Activated B cell treated with CpG ODN at 0.5 μM for 24 hours (primary cell): ENCODE results near the gene C1orf56. TPM values are rescaled to one million over a fixed set of nuclear protein-coding genes. Genes with fewer than 3 reads are reported as not detected.
A peak's percentile ranks its signal among the peaks of the same experiment; 100 is the strongest.

ENCODE experiments used
- ATAC-seq: fragments of 200-7000 bp; cut with Tn5 transposase; one replicate; pipeline ENCODE4 v1.10.0; 2021; ENCODE audit warnings: low read depth, mild to moderate bottlenecking, moderate library complexity
- CTCF ChIA-PET: fragments of 350-600 bp; sonication (Branson Sonifier 250); formaldehyde crosslinking; loops from one replicate; lab custom pipeline; 2021; ENCODE audit warnings: antibody characterized with exemption; lab: Charles Lee
- POLR2A ChIA-PET: fragments of 350-600 bp; sonication (Branson Sonifier 250); formaldehyde crosslinking; loops from one replicate; lab custom pipeline; 2021; ENCODE audit warnings: antibody characterized with exemption; lab: Charles Lee
- DNase-seq: peaks from one replicate; pipeline ENCODE4 v3.0.0; 2022
- H3K27ac Mint-ChIP-seq: one replicate; pipeline ENCODE4 v1.8.0; 2020; ENCODE audit warnings: mixed read lengths
- H3K27me3 Mint-ChIP-seq: one replicate; pipeline ENCODE4 v1.8.0; 2021; ENCODE audit warnings: mixed read lengths
- H3K36me3 Mint-ChIP-seq: one replicate; pipeline ENCODE4 v1.8.0; 2021; ENCODE audit warnings: low read depth, mixed read lengths
- H3K4me1 Mint-ChIP-seq: one replicate; pipeline ENCODE4 v1.8.0; 2021; ENCODE audit warnings: mixed read lengths
- H3K4me3 Mint-ChIP-seq: one replicate; pipeline ENCODE4 v1.8.0; 2020; ENCODE audit warnings: mild to moderate bottlenecking, mixed read lengths
- H3K9me3 Mint-ChIP-seq: one replicate; pipeline ENCODE4 v1.8.0; 2020; ENCODE audit warnings: mixed read lengths
- CTCF ChIP-seq: fragments of 200-600 bp; IDR thresholded peaks from one replicate; pipeline ENCODE4 v1.8.0; 2022; ENCODE audit warnings: antibody characterized with exemption, mild to moderate bottlenecking
- intact Hi-C: fragments of 100-400 bp; cut with micrococcal nuclease; formaldehyde crosslinking; loops from one replicate; pipeline ENCODE4 v1.15.1; 2024
- total RNA-seq: library from RNA; stranded (reverse); gene quantifications from 2 replicates; pipeline ENCODE4 v1.2.3, GENCODE V29; 2022

The C1orf56 gene
- total RNA-seq, 1 donor from 2014 or later = 2.5 TPM

- no peak for DNase-seq
- Mint-ChIP-seq H3K4me3 (no peak within 1 kb of the TSS), H3K36me3 (peaks cover 27% of the 10 kb centered on the region), H3K27ac (no peak within 1 kb of the TSS), H3K9me3 (no peaks in the 10 kb centered on the region), H3K27me3 (no peaks in the 10 kb centered on the region), H3K4me1 (no peaks in the 10 kb centered on the region)
- TF ChIP-seq CTCF = no peak
- CTCF ChIA-PET = interaction anchor here (1.6 kb wide), 1 partner anchor 12 kb away, joined by 4 read pairs; no protein-coding TSS in a partner anchor
- intact Hi-C loops = no loop called here
- POLR2A ChIA-PET = no interaction called here
- ATAC-seq = no peak
These were observed 11.2 kb upstream of the C1orf56 start, which contains the start of gene BNIPL for GRCh38 chr1:151036356-151036755. BNIPL (plus strand) TSS chr1:151036586; CDS start chr1:151036726, 140 bp downstream.

GRCh38 chr1:151037032-151037431 lies 10.5 kb upstream of the C1orf56 start:
- Mint-ChIP-seq H3K4me1 (no peaks in the 10 kb centered on the region), H3K4me3 (no peak overlapping the region), H3K36me3 (peaks cover 24% of the 10 kb centered on the region), H3K9me3 (no peaks in the 10 kb centered on the region), H3K27me3 (no peaks in the 10 kb centered on the region), H3K27ac (no peak overlapping the region)
- intact Hi-C loops = no loop called here
- CTCF ChIA-PET = interaction anchor here (1.6 kb wide), 1 partner anchor 12 kb away, joined by 4 read pairs; no protein-coding TSS in a partner anchor
- POLR2A ChIA-PET = no interaction called here
- DNase-seq (no peak), ATAC-seq (no peak)
- TF ChIP-seq CTCF = no peak

- DNase-seq = no peak
- POLR2A ChIA-PET = no interaction called here
- no peak for ATAC-seq
- CTCF ChIA-PET = no interaction called here
- Mint-ChIP-seq H3K27ac (no peak overlapping the region), H3K27me3 (no peaks in the 10 kb centered on the region), H3K4me1 (no peaks in the 10 kb centered on the region), H3K4me3 (no peak overlapping the region), H3K36me3 (peaks cover 13% of the 10 kb centered on the region), H3K9me3 (no peaks in the 10 kb centered on the region)
- intact Hi-C loops = no loop called here
- no peak for TF ChIP-seq CTCF
These were observed 8.0 kb upstream of the C1orf56 start for GRCh38 chr1:151039521-151039920.

- Mint-ChIP-seq H3K27me3 (no peaks in the 10 kb centered on the region), H3K36me3 (peaks cover 5% of the 10 kb centered on the region), H3K4me3 (no peak overlapping the region), H3K9me3 (no peaks in the 10 kb centered on the region), H3K27ac (no peak overlapping the region), H3K4me1 (peaks cover 16% of the 10 kb centered on the region)
- no peak for TF ChIP-seq CTCF
- ChIA-PET POLR2A (interaction anchor here (1.1 to 1.2 kb wide), 2 partner anchors 16 to 28 kb away, joined by 4 to 5 read pairs; partner anchors contain the start of genes CDC42SE1 and GABPB2), CTCF (interaction anchor here (1.0 kb wide), 1 partner anchor 14 kb away, joined by 3 read pairs; no protein-coding TSS in a partner anchor)
- DNase-seq (no peak), ATAC-seq (no peak)
- intact Hi-C loops = no loop called here
These were observed 4.4 kb upstream of the C1orf56 start for GRCh38 chr1:151043163-151043562.

- intact Hi-C loops = loop anchor here (1.0 to 5.0 kb wide), 5 partner anchors 11 to 171 kb away; partner anchors contain the start of genes ARNT, CDC42SE1, GABPB2 and PRUNE1
- TF ChIP-seq CTCF = no peak
- ATAC-seq (peak; percentile 74), DNase-seq (peak; percentile 58)
- ChIA-PET CTCF (interaction anchor here (1.0 to 2.3 kb wide), 5 partner anchors 10 to 52 kb away, joined by 4 to 10 read pairs (median 9); partner anchors contain the start of genes CDC42SE1, GABPB2 and MLLT11), POLR2A (interaction anchor here (0.5 to 4.7 kb wide), 11 partner anchors 10 to 407 kb away, joined by 3 to 63 read pairs (median 5); partner anchors contain the start of genes CDC42SE1, GABPB2, MINDY1 and MLLT11)
- Mint-ChIP-seq H3K36me3 (peaks cover 27% of the 10 kb centered on the region), H3K9me3 (no peaks in the 10 kb centered on the region), H3K4me1 (peaks cover 42% of the 10 kb centered on the region), H3K27me3 (no peaks in the 10 kb centered on the region), H3K4me3 (peak overlapping the region; percentile 94), H3K27ac (peak overlapping the region; percentile 89)
These were observed 534 bp downstream of the C1orf56 start for GRCh38 chr1:151047925-151048644.
